OCI-LY7 (cell line): Measurements from ENCODE around the gene RPL36.

ENCODE experiments used
- EZH2phosphoT487 ChIP-seq: fragments of 200-600 bp; sonication (generic); IDR thresholded peaks from 2 replicates; pipeline ENCODE4 v1.6.1; 2018; ENCODE audit warnings: low read depth, borderline replicate concordance, mild to moderate bottlenecking, mixed run types, antibody characterized with exemption, low read length, moderate library complexity, mixed read lengths
- TF ChIP-seq, protein P1 (sequence below): fragments of 200-600 bp; sonication (generic); conservative IDR thresholded peaks from 2 replicates; pipeline ENCODE4 v1.5.1; 2014; ENCODE audit warnings: mild to moderate bottlenecking, antibody characterized with exemption, low read length, moderate library complexity, mixed read lengths

DNA sequence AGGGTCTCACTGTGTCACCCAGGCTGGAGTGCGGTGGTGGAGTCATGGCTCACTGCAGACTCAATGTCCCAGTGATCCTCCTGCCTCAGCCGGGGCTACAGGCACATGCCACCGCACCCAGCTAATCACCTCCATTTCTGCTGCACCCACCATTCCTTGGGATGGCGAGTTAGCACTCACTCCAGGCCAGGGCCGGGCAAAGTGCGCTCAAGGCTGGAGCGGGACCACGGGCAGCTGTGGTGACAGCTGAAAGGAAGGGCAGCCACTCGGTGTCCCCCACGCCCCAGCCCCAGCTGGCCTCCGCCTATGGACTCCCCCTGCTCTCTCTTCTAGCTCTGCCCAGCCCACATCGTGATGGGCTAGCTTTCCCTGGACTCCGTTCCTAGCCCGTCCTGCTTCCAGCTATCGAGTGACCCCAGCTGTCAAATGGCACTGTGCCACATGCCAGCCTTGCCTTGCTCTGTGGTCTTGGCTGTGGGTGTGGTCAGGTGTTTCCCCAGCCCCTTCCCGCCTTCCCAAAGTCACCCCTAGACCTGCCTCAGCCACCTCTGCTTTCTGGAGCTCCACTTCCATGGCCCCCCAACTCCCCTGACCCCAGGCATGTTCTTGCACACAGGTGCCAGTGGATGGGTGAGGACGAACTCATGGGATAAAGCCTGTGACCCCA is 13.9 kb upstream of the RPL36 start:
- TF ChIP-seq, protein P1, sequence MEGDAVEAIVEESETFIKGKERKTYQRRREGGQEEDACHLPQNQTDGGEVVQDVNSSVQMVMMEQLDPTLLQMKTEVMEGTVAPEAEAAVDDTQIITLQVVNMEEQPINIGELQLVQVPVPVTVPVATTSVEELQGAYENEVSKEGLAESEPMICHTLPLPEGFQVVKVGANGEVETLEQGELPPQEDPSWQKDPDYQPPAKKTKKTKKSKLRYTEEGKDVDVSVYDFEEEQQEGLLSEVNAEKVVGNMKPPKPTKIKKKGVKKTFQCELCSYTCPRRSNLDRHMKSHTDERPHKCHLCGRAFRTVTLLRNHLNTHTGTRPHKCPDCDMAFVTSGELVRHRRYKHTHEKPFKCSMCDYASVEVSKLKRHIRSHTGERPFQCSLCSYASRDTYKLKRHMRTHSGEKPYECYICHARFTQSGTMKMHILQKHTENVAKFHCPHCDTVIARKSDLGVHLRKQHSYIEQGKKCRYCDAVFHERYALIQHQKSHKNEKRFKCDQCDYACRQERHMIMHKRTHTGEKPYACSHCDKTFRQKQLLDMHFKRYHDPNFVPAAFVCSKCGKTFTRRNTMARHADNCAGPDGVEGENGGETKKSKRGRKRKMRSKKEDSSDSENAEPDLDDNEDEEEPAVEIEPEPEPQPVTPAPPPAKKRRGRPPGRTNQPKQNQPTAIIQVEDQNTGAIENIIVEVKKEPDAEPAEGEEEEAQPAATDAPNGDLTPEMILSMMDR, result no peak
- TF ChIP-seq EZH2phosphoT487, result no peak
